K562 (cell line): ENCODE measurements around the gene NUAK2. TPM values are rescaled to one million over a fixed set of nuclear protein-coding genes. Genes with fewer than 3 reads are reported as not detected.

Source experiments
- ATAC-seq: fragments of 200-7000 bp; cut with Tn5 transposase; 3 replicates; pipeline ENCODE4 v1.9.1; 2020; ENCODE audit warnings: moderate library complexity
- BruUV-seq: library from RNA; stranded (reverse); fragments of 400-500 nt; replicated peaks from 2 replicates; lab custom pipeline; 2021; lab: Mats Ljungman, UMichigan
- CTCF ChIA-PET: fragments of 300-600 bp; formaldehyde crosslinking; extraction: SDS; loops from one replicate; lab custom pipeline; 2021; ENCODE audit warnings: low intra/inter-chr PET ratio; lab: Yijun Ruan, JAX
- POLR2A ChIA-PET: fragments of 300-600, 350-650 bp; sonication (Branson Sonifier 250); formaldehyde crosslinking; extraction: SDS; loops from one replicate; lab custom pipeline; 2021; ENCODE audit warnings: antibody characterized with exemption, inconsistent platforms; lab: Yijun Ruan, JAX
- DNase-seq, 4 experiments: peaks; one replicate each; pipeline versions ENCODE4 v3.0.0 to v3.0.0-alpha.2; 2011 to 2018; ENCODE audit warnings: low spot score in 3 of 4, mixed read lengths in 3 of 4; ENCODE audit errors: extremely low read depth in 1 of 4
- FAIRE-seq: peaks from 2 replicates; lab custom pipeline; 2011; peaks lifted over from hg19 to GRCh38; lab: Jason Lieb, UNC
- H2AFZ ChIP-seq: 2 replicates; pipeline ENCODE4 v1.6.0; 2011; ENCODE audit warnings: low read depth, low read length, control low read depth, inconsistent platforms
- H3K27ac ChIP-seq: fragments of 200-600 bp; 3 replicates; pipeline ENCODE4 v1.8.0; 2011; ENCODE audit warnings: low read depth, mild to moderate bottlenecking, control low read depth, inconsistent platforms, low read length, moderate library complexity, mixed read lengths; ENCODE audit errors: extremely low read depth
- H3K27me3 ChIP-seq, 2 experiments: fragments of 300-600 bp in 1 of 2; 2 replicates in 1 of 2; 3 replicates in 1 of 2; pipeline versions ENCODE4 v1.6.0 to v1.8.0; 2011; ENCODE audit warnings: inconsistent platforms in 2 of 2, low read length in 2 of 2, mild to moderate bottlenecking in 1 of 2, mixed read lengths in 1 of 2, moderate library complexity in 1 of 2; ENCODE audit not compliant: control insufficient read depth in 2 of 2, insufficient read depth in 2 of 2
- H3K36me3 ChIP-seq: fragments of 300-600 bp; 3 replicates; pipeline ENCODE4 v1.8.0; 2011; ENCODE audit warnings: mild to moderate bottlenecking, low read length, inconsistent platforms; ENCODE audit not compliant: control insufficient read depth, insufficient read depth
- H3K4me1 ChIP-seq, 2 experiments: fragments of 200-600 bp in 1 of 2; replicated peaks in 1 of 2; 2 replicates in 1 of 2; 3 replicates in 1 of 2; pipeline versions ENCODE4 v1.5.1 to v1.8.0; 2011; ENCODE audit warnings: inconsistent platforms in 2 of 2, low read length in 2 of 2, mild to moderate bottlenecking in 1 of 2, mixed read lengths in 1 of 2, moderate library complexity in 1 of 2; ENCODE audit not compliant: control insufficient read depth in 2 of 2, insufficient read depth in 2 of 2
- H3K4me2 ChIP-seq: 2 replicates; pipeline ENCODE4 v1.6.1; 2011; ENCODE audit warnings: low read length, control low read depth, inconsistent platforms, mixed read lengths; ENCODE audit not compliant: insufficient read depth
- H3K4me3 ChIP-seq: fragments of 200-600 bp; sonication (generic), shearing (Covaris generic); 2 replicates; pipeline ENCODE4 v1.5.1; 2016; ENCODE audit warnings: control low read depth, inconsistent platforms
- H3K79me2 ChIP-seq: fragments of 200-600 bp; 3 replicates; pipeline ENCODE4 v1.8.0; 2011; ENCODE audit warnings: low read length, inconsistent platforms; ENCODE audit not compliant: control insufficient read depth, insufficient read depth
- H3K9ac ChIP-seq, 2 experiments: 2 replicates each; pipeline versions ENCODE4 v1.6.0 to v1.6.1; 2011; ENCODE audit warnings: low read depth in 2 of 2, low read length in 2 of 2, control low read depth in 1 of 2, inconsistent platforms in 1 of 2, mild to moderate bottlenecking in 1 of 2, mixed read lengths in 1 of 2; ENCODE audit not compliant: insufficient read depth in 1 of 2
- H3K9me1 ChIP-seq: one replicate; pipeline ENCODE4 v1.6.0; 2011; ENCODE audit warnings: inconsistent platforms, mild to moderate bottlenecking, low read length, moderate library complexity; ENCODE audit not compliant: control insufficient read depth, insufficient read depth
- H3K9me3 ChIP-seq: replicated peaks from 2 replicates; pipeline ENCODE4 v1.5.1; 2011; ENCODE audit warnings: low read depth, low read length, inconsistent platforms; ENCODE audit not compliant: control insufficient read depth, insufficient read depth
- H4K20me1 ChIP-seq: replicated peaks from 2 replicates; pipeline ENCODE4 v1.6.1; 2011; ENCODE audit warnings: low read length, inconsistent platforms, mixed read lengths; ENCODE audit not compliant: control insufficient read depth, insufficient read depth
- ASH1L ChIP-seq: fragments of 450-650 bp; IDR thresholded peaks from 2 replicates; pipeline ENCODE4 v1.6.1; 2018; ENCODE audit warnings: borderline replicate concordance, mild to moderate bottlenecking, low read depth; ENCODE audit not compliant: partially characterized antibody
- DDX20 ChIP-seq: fragments of 450-650 bp; IDR thresholded peaks from 2 replicates; pipeline ENCODE4 v1.6.1; 2016; ENCODE audit warnings: missing genetic modification characterization, low read depth, mild to moderate bottlenecking, missing compliant biosample characterization, moderate library complexity
- ESRRB ChIP-seq: fragments of 250-450 bp; sonication (Bioruptor Pico); IDR thresholded peaks from 2 replicates; pipeline ENCODE4 v1.5.0; 2020; ENCODE audit warnings: mild to moderate bottlenecking, moderate library complexity, borderline replicate concordance
- FOXP1 ChIP-seq: sonication (generic); formaldehyde crosslinking; IDR thresholded peaks from 2 replicates; pipeline ENCODE4 v1.8.0; 2022; ENCODE audit warnings: mild to moderate bottlenecking, missing genetic modification reagents
- HNRNPH1 ChIP-seq: fragments of 200-400 bp; formaldehyde crosslinking; optimal IDR thresholded peaks from 2 replicates; pipeline ENCODE3; 2017; ENCODE audit warnings: low read depth, mild to moderate bottlenecking, low read length, moderate library complexity
- LCOR ChIP-seq: sonication (generic); formaldehyde crosslinking; IDR thresholded peaks from 2 replicates; pipeline ENCODE4 v1.8.0; 2022; ENCODE audit warnings: mild to moderate bottlenecking, missing genetic modification reagents
- ZNF134 ChIP-seq: fragments of 250-450 bp; sonication (Bioruptor Pico); conservative IDR thresholded peaks from 2 replicates; pipeline ENCODE4 v1.4.0; 2020
- WGBS: fragments of 100-300 bp; shearing (Covaris generic); methylation state at CpG from one replicate; pipeline ENCODE4 v1.1.6; 2016; ENCODE audit warnings: low coverage, mixed read lengths; ENCODE audit not compliant: insufficient coverage; ENCODE audit errors: missing lambda C conversion rate; 5-methylcytosine and 5-hydroxymethylcytosine counted together
- in situ Hi-C: fragments of 300-500 bp; cut with MboI; formaldehyde crosslinking; loops from 4 replicates; pipeline ENCODE4 v1.15.0; 2018; ENCODE audit warnings: inconsistent platforms, mixed read lengths
- intact Hi-C: fragments of 100-400 bp; cut with micrococcal nuclease; formaldehyde crosslinking; loops from 2 replicates; pipeline ENCODE4 v1.14.2; 2022
- polyA plus RNA-seq, 8 experiments: library from polyadenylated mRNA; depleted of rRNA in 4 of 8; stranded (reverse) in 5 of 8; unstranded in 3 of 8; fragments of >200 nt; fragmentation: Nextera tagmentation in 2 of 8; fragmentation: Illumina TruSeq in 1 of 8; extraction: Ambion mirVana in 2 of 8; extraction: Trizol in 1 of 8; gene quantifications; 2 replicates each; pipeline versions ENCODE4 v1.2.1 to v1.2.3, GENCODE V29; 2011 to 2014; ENCODE audit warnings: inconsistent platforms in 1 of 8, missing spikeins in 1 of 8
- total RNA-seq, 7 experiments: library from RNA; depleted of rRNA in 6 of 7; stranded (reverse); fragments of >200 nt in 6 of 7; fragmentation: Illumina TruSeq in 2 of 7; extraction: Trizol in 2 of 7; gene quantifications; 2 replicates each; pipeline versions ENCODE4 v1.2.1 to v1.2.3, GENCODE V29; 2011 to 2021; ENCODE audit warnings: low replicate concordance in 1 of 7

NUAK2 gene
- total and polyA plus RNA-seq, 9 of the 15 experiments (the other 6 are each of a cell fraction or from before 2014, with no cell fraction given) = 0.04 to 0.44 (median 0.14) TPM

DNA sequence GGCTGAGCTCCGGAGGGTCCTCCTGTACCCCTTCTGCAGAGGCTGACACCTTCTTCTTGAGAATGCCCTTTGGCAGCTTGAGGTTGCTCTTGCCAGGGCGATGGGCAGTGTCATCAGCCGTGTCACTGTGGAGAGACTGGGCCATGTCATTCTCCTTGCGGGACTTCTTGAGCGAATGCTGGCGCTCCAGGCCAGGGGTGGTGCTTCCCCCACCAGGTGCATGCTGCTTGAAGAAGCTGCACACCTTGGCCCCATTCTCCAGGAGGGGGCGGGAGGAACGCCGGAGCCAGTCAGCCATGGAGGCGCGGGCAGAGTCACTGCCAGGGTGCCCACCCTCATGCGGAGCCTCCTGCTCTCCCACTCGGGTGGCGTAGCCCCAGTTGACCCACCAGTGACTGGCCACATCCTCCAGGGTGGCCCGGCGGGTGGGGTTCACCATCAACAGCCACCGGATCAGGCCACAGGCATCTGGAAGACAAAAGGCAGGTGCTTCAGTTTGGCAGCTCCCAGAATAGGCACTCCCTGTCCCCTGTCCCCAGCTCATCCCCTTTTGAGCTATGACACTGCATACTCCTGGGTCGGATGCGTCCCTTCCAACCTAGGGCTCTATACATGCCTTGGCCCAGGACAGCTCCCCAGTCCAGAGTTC, 17.4 kb downstream of the NUAK2 start:
- DNase-seq = no peak
- Histone ChIP-seq H3K79me2 (no peaks in the 10 kb centered on the region), H3K9ac (0 out of 4 replicates have a peak overlapping the region, but pooled peaks of 1 of the 2 experiments have one; percentile 8), H3K27ac (no peak overlapping the region), H3K9me3 (no peaks in the 10 kb centered on the region), H2AFZ (no peak overlapping the region), H3K4me2 (no peak overlapping the region), H3K27me3 (peaks cover 15 to 68% of the 10 kb centered on the region in 2 experiments; a peak in 4 of 5 replicates), H3K4me1 (peaks cover 10 to 15% of the 10 kb centered on the region in 2 experiments; a peak in 3 of 5 replicates), H3K36me3 (no peaks in the 10 kb centered on the region), H4K20me1 (peaks cover 5% of the 10 kb centered on the region; the same call in 1 of the 2 replicates), H3K9me1 (no peaks in the 10 kb centered on the region), H3K4me3 (no peak overlapping the region)
- no peak for ATAC-seq
- TF ChIP-seq FOXP1 (CRISPR knock-in tag) = 0 out of 2 replicates have a peak, but pooled peaks have one; percentile 21
- TF ChIP-seq ZNF134 (CRISPR knock-in tag) = no peak
- no TSS peak for BruUV-seq
- intact Hi-C loops = no loop called here
- in situ Hi-C loops = no loop called here
- WGBS = 24% methylated on average over 19 of the region's 19 CpGs
- FAIRE-seq = no peak
- ChIA-PET POLR2A (interaction anchor here (0.6 to 1.3 kb wide), 3 partner anchors 15 to 249 kb away, joined by 3 to 5 read pairs (median 4); no protein-coding TSS in a partner anchor), CTCF (no interaction called here)

DNA sequence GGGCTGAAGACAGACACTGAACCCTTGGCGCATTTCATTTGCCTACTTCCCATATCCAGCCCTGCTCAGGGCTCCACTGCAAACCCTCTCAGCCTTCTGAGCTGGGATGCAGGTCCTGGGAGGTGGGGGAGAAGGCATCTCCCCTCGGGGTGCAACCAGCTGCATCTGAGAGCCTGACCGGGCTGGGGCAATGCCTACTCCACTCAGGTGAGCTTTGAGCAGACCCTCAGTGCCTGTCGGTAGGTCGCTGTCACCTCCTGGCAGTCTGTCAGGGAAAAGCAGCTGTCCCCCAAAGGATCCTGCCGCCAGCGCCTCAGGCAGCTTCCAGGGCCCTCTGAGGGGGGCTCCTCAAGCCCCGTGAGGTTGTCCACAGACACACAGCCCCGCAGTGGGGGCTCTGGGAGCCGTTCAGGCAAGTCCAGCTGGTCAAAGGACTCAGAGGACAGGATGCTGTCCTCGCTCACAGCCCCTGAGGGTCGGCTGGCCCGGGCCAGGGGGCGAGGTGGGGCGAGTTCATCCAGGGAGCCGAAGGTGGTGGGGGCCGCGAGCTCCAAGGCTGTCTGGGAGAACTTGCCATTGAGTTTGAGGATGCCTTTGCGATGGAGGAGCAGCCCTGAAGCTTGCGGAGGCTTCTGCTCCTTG, 18.2 kb downstream of the NUAK2 start:
- Histone ChIP-seq H3K9me1 (no peaks in the 10 kb centered on the region), H3K36me3 (no peaks in the 10 kb centered on the region), H3K79me2 (no peaks in the 10 kb centered on the region), H4K20me1 (peaks cover 5% of the 10 kb centered on the region; the same call in 1 of the 2 replicates), H3K27me3 (peaks cover 15 to 62% of the 10 kb centered on the region in 2 experiments; a peak in 4 of 5 replicates), H3K4me3 (no peak overlapping the region), H3K9me3 (no peaks in the 10 kb centered on the region), H3K9ac (no peak overlapping the region), H2AFZ (no peak overlapping the region), H3K4me2 (no peak overlapping the region), H3K4me1 (peaks cover 10 to 15% of the 10 kb centered on the region in 2 experiments; a peak in 3 of 5 replicates), H3K27ac (no peak overlapping the region)
- no peak for FAIRE-seq
- POLR2A ChIA-PET = interaction anchor here (0.5 to 1.3 kb wide), 7 partner anchors 8 to 1834 kb away, joined by 3 to 5 read pairs (median 4); no protein-coding TSS in a partner anchor
- CTCF ChIA-PET = interaction anchor here (0.6 kb wide), 1 partner anchor 348 kb away, joined by 6 read pairs; no protein-coding TSS in a partner anchor
- no TSS peak for BruUV-seq
- intact Hi-C loops (no loop called here), in situ Hi-C loops (no loop called here)
- DNase-seq = no peak
- no peak for ATAC-seq
- WGBS = 11% methylated on average over 20 of the region's 20 CpGs
- TF ChIP-seq LCOR (CRISPR knock-in tag) (no peak), ESRRB (CRISPR knock-in tag) (no peak), DDX20 (tag) (no peak), HNRNPH1 (no peak), ASH1L (no peak)
